ENCODE measurements around the gene PUS7L. TPM values are rescaled to one million over a fixed set of nuclear protein-coding genes. Genes with fewer than 3 reads are reported as not detected.
"Not testable (repeated sequence)": the region's sequence is repeated elsewhere in the genome, so short reads cannot be mapped to it uniquely, and the experiment has no call there.

PUS7L gene
- total RNA-seq, 3 donors from 2014 or later: 7.8 to 13.6 (median 9.2) TPM

DNA sequence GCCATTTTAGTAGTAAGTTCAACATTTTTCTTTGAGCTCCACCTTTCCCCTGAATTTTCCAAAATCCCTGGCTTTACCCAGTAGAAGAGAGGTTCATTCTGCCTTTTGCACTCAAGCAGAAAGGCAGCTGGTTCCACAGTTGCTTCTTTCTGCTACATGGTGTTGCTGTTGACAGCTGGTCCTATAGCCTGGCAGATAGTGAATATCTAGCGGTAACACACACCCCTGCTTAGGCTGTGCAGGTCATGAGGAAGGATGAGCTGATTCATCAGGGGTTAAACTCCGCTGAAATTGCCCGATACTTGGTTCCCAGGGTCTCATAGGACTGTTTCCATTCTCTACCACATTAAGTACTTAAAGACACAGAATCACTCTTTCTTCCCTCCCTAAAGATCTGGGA, 62.4 kb downstream of the PUS7L start:
- Histone ChIP-seq H3K4me3 (no peak overlapping the region), H3K27me3 (no peaks in the 10 kb centered on the region)

DNA sequence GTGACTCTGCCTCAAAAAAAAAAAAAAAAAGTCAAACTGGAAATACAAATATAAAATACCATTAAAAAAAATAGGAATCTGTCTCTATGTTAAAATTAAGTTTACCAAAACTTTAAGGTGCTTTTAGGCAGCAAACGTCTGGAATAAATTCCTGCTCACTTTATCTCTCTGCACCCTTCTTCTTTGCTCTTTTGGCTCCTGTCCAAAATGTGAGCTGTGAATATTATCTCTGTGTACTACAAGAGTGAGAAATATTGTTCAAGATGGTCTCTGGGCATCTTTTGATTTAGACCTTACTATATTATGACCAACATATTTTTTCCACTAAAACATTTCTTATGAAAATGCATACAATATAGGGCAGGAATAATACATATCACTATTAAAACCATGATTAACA, 63.7 kb downstream of the PUS7L start:
- intact Hi-C loops (cut with DNase I; ENCODE audit: low total_unique reads): no loop called here
- DNase-seq (ENCODE audit: low spot score in 2 of 2): no peak
- no peaks in the 10 kb centered on the region for H3K36me3 ChIP-seq
- no peak overlapping the region for H3K27ac ChIP-seq
- no peaks in the 10 kb centered on the region for H3K4me1 ChIP-seq
- H3K27me3 ChIP-seq: no peaks in the 10 kb centered on the region
- no peaks in the 10 kb centered on the region for H3K9me3 ChIP-seq
- TF ChIP-seq POLR2AphosphoS5 (IDR thresholded peaks at IDR 0.05): no peak
- TF ChIP-seq, protein P1, sequence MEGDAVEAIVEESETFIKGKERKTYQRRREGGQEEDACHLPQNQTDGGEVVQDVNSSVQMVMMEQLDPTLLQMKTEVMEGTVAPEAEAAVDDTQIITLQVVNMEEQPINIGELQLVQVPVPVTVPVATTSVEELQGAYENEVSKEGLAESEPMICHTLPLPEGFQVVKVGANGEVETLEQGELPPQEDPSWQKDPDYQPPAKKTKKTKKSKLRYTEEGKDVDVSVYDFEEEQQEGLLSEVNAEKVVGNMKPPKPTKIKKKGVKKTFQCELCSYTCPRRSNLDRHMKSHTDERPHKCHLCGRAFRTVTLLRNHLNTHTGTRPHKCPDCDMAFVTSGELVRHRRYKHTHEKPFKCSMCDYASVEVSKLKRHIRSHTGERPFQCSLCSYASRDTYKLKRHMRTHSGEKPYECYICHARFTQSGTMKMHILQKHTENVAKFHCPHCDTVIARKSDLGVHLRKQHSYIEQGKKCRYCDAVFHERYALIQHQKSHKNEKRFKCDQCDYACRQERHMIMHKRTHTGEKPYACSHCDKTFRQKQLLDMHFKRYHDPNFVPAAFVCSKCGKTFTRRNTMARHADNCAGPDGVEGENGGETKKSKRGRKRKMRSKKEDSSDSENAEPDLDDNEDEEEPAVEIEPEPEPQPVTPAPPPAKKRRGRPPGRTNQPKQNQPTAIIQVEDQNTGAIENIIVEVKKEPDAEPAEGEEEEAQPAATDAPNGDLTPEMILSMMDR (IDR thresholded peaks at IDR 0.05): no peak
- no peak for TF ChIP-seq POLR2A (IDR thresholded peaks at IDR 0.05)
- no peak overlapping the region for H3K4me3 ChIP-seq

More for the DNA sequence above, 62.4 kb downstream of the PUS7L start:
- no peaks in the 10 kb centered on the region for H3K36me3 ChIP-seq
- no peaks in the 10 kb centered on the region for H3K4me1 ChIP-seq
- H3K27ac ChIP-seq: no peak overlapping the region
- no peak for DNase-seq (ENCODE audit: low spot score in 2 of 2)
- no peaks in the 10 kb centered on the region for H3K9me3 ChIP-seq
- intact Hi-C loops (cut with DNase I; ENCODE audit: low total_unique reads): no loop called here
- TF ChIP-seq, protein P1 (IDR thresholded peaks at IDR 0.05): no peak
- TF ChIP-seq POLR2AphosphoS5 (IDR thresholded peaks at IDR 0.05): no peak
- no peak for TF ChIP-seq POLR2A (IDR thresholded peaks at IDR 0.05)

DNA sequence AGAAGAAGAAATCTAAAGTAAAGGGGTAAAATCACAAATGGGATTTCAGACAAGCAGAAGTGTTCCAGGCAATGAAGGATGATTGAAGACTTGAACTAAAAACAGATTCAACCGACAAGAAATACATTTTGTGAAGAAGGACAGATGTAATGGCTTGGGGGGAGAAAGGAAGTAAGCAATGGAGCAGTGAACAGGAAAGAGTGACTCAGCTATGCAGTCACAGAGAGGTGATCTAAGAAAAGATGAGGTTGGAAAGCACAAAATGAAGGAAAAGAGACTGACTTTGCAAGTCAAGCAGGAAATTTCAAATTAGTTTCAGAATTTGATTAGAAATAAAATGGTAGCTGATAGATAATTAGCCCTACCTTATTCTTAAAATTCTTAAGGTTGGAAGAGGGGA, 66.5 kb downstream of the PUS7L start:
- H3K4me1 ChIP-seq: no peaks in the 10 kb centered on the region
- H3K27me3 ChIP-seq: no peaks in the 10 kb centered on the region
- no peak overlapping the region for H3K4me3 ChIP-seq
- DNase-seq (ENCODE audit: low spot score in 2 of 2): no peak
- no peaks in the 10 kb centered on the region for H3K9me3 ChIP-seq
- no peak overlapping the region for H3K27ac ChIP-seq
- TF ChIP-seq POLR2A (IDR thresholded peaks at IDR 0.05) (no peak), POLR2AphosphoS5 (IDR thresholded peaks at IDR 0.05) (no peak)
- TF ChIP-seq, protein P1 (IDR thresholded peaks at IDR 0.05): no peak
- H3K36me3 ChIP-seq: no peaks in the 10 kb centered on the region
- intact Hi-C loops (cut with DNase I; ENCODE audit: low total_unique reads): no loop called here

DNA sequence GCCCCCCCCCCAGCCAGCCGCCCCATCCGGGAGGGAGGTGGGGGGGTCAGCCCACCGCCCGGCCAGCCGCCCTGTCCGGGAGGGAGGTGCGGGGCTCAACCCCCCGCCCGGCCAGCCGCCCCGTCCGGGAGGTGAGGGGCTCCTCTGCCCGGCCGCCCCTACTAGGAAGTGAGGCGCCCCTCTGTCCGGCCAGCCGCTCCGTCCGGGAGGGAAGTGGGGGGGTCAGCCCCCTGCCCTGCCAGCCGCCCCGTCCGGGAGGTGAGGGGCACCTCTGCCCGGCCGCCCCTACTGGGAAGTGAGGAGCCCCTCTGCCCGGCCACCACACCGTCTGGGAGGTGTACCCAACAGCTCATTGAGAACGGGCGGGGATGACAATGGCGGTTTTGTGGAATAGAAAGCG, 73.1 kb downstream of the PUS7L start:
- DNase-seq (ENCODE audit: low spot score in 2 of 2); H3K36me3 ChIP-seq; H3K27ac ChIP-seq; H3K4me1 ChIP-seq; H3K9me3 ChIP-seq; H3K27me3 ChIP-seq; intact Hi-C loops (cut with DNase I; ENCODE audit: low total_unique reads); H3K4me3 ChIP-seq: not testable (repeated sequence)

DNA sequence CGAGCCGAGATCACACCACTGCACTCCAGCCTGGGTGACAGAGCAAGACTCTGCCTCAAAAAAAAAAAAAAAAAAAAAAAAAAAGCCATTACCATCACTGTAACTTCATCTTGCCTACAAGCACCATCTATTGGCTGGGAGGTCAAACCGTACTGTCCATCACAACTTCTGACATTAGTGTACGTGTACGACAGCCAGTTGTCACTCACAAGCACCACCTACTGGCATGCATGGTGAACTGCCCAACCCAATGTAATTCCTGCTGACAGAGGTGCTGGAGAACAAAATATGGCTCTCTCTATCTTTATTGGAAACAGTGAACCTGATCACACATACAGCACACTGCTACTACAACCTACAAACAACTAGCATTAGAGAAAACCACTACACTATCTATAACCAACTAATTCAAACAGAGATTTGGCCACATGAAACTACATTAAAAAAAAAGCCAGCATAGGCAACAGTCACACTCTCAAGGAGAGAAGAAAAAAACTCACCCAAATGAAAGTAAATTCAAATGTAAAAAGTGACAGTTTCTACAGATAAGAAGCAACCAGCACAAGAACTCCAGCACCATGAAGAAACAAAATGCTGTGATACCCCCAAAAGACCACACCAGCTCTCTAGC, 82.3 kb downstream of the PUS7L start:
- Histone ChIP-seq H3K36me3 (no peaks in the 10 kb centered on the region), H3K27me3 (no peaks in the 10 kb centered on the region)
- intact Hi-C loops (cut with DNase I; ENCODE audit: low total_unique reads): no loop called here

More for the DNA sequence above, 82.3 kb downstream of the PUS7L start:
- no peak for DNase-seq (ENCODE audit: low spot score in 2 of 2)
- Histone ChIP-seq H3K4me1 (no peaks in the 10 kb centered on the region), H3K4me3 (no peak overlapping the region), H3K9me3 (peaks cover 0 to 5% of the 10 kb centered on the region in 2 donors), H3K27ac (no peak overlapping the region)
- TF ChIP-seq POLR2A (IDR thresholded peaks at IDR 0.05) (no peak), POLR2AphosphoS5 (IDR thresholded peaks at IDR 0.05) (no peak)
- TF ChIP-seq, protein P1 (IDR thresholded peaks at IDR 0.05): no peak
